Measurements from ENCODE around the gene RNF145.
A peak's percentile ranks its signal among the peaks of the same experiment; 100 is the strongest.

DNA sequence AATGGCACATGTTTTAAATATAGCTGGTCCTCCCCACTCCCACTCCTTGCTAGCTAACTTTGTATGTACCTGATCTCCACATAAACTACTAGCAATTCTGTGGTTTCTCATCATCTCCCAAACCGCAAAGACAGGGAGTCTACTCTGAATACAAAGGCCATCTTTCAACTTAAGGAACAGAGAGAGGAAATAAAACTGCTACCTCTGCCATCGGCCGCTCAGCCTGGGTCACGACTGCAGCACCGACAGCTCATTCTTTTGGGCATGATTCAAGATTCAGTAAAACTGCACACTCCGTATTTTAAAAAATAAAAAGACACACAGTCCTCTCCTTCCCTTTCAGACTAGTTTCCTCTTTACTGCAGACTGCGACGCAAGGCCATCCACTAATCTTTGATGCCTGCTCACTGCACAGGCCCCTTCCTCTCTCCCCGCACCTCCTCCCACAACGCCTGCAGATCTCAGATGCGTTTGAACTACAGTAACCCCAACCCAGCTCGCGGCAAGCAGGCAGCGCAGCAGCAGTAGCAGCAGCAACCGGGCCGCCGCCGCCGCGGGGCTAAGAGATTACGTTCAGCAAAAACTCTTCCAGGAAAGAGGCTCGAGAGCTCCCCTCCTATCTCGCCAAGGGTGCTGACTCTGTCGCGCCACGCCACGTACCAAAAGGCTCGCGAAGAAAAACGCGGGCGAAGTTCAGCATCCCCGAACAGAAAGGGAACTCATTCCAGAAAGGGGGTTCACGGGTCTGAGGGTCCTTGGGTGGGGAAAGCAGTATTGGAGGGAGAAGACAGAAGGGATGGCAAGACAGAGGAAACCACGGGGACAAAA is 1.5 kb downstream of the RNF145 start:
- no peak for TF ChIP-seq EZH2 (IDR thresholded peaks at IDR 0.05)
- TF ChIP-seq POLR2AphosphoS5 (IDR thresholded peaks at IDR 0.05; ENCODE audit: borderline replicate concordance, low read depth, low read length), result peak; percentile 48
- no peak for TF ChIP-seq FOXP2 (optimal IDR thresholded peaks at IDR 0.05; ENCODE audit: control extremely low read depth, extremely low read length, insufficient read depth)

Measured in SK-N-MC (cell line).